ENCODE measurements around the gene LANCL1.

The LANCL1 gene

GRCh38 chr2:210421916-210422315 lies 54.6 kb downstream of the LANCL1 start:
- DNase-seq (ENCODE audit: low read depth, low spot score), result no peak
- no peak overlapping the region for H3K27ac ChIP-seq

GRCh38 chr2:210412660-210413059 lies 63.9 kb downstream of the LANCL1 start:
- H3K27ac ChIP-seq, result no peak overlapping the region
- DNase-seq (ENCODE audit: low read depth, low spot score), result no peak

- H3K27ac ChIP-seq, result no peak overlapping the region
- DNase-seq (ENCODE audit: low read depth, low spot score), result no peak
These were observed 66.0 kb downstream of the LANCL1 start for GRCh38 chr2:210410542-210410941.

- H3K27ac ChIP-seq, result no peak overlapping the region
- DNase-seq (ENCODE audit: low read depth, low spot score), result no peak
These were observed 77.0 kb downstream of the LANCL1 start for GRCh38 chr2:210399440-210400041.

- no peak for DNase-seq (ENCODE audit: low read depth, low spot score)
- H3K27ac ChIP-seq, result no peak overlapping the region
These were observed 84.1 kb downstream of the LANCL1 start for GRCh38 chr2:210392469-210392881.

- DNase-seq (ENCODE audit: low read depth, low spot score), result no peak
- no peak overlapping the region for H3K27ac ChIP-seq
These were observed 86.7 kb downstream of the LANCL1 start for GRCh38 chr2:210389856-210390255.

GRCh38 chr2:210388148-210388547 lies 88.4 kb downstream of the LANCL1 start:
- no peak overlapping the region for H3K27ac ChIP-seq

GRCh38 chr2:210387074-210387473 lies 89.5 kb downstream of the LANCL1 start:
- DNase-seq (ENCODE audit: low read depth, low spot score), result peak; percentile 61
- H3K27ac ChIP-seq, result no peak overlapping the region

More at GRCh38 chr2:210388148-210388547, 88.4 kb downstream of the LANCL1 start:
- no peak for DNase-seq (ENCODE audit: low read depth, low spot score)

Data from epithelial cell of prostate (primary cell).